SK-N-SH treated with all-trans-retinoic acid at 6 μM for 48 hours (cell line): Measurements from ENCODE around the gene FFAR2.

ENCODE experiments used
- CREB5 ChIP-seq: fragments of 250-450 bp; sonication (Bioruptor Pico); IDR thresholded peaks from 2 replicates; pipeline ENCODE4 v1.5.1; 2020; ENCODE audit warnings: low read depth, mild to moderate bottlenecking, moderate library complexity
- CSRNP3 ChIP-seq: fragments of 250-450 bp; sonication (Bioruptor Pico); IDR thresholded peaks from 2 replicates; pipeline ENCODE4 v1.5.1; 2021; ENCODE audit warnings: mild to moderate bottlenecking, moderate library complexity
- PATZ1 ChIP-seq: fragments of 250-450 bp; sonication (Bioruptor Pico); IDR thresholded peaks from 2 replicates; pipeline ENCODE4 v1.8.0; 2020; ENCODE audit warnings: mild to moderate bottlenecking, moderate library complexity, borderline replicate concordance
- ZFP30 ChIP-seq: fragments of 450-650 bp; formaldehyde crosslinking; IDR thresholded peaks from 2 replicates; pipeline ENCODE4 v1.5.0; 2022; ENCODE audit warnings: mild to moderate bottlenecking, moderate library complexity

- TF ChIP-seq ZFP30 (CRISPR knock-in tag) (no peak), PATZ1 (CRISPR knock-in tag) (no peak), CSRNP3 (CRISPR knock-in tag) (no peak), CREB5 (CRISPR knock-in tag) (no peak)
These were observed 49.5 kb upstream of the FFAR2 start for GRCh38 chr19:35398570-35398969.
